SU-DHL-6 (cell line): ENCODE data around the gene CRAT.

Experiments used
- CTCF ChIP-seq: fragments of 200-600 bp; sonication (generic); IDR thresholded peaks from one replicate; pipeline ENCODE4 v1.5.1; 2017; ENCODE audit warnings: antibody characterized with exemption, mild to moderate bottlenecking, low read length, moderate library complexity; ENCODE audit not compliant: insufficient read depth, poor library complexity, severe bottlenecking
- EZH2phosphoT487 ChIP-seq: fragments of 200-600 bp; sonication (generic), shearing (Covaris generic); conservative IDR thresholded peaks from 2 replicates; pipeline ENCODE4 v1.6.1; 2018; ENCODE audit warnings: mild to moderate bottlenecking, antibody characterized with exemption, low read length, moderate library complexity, mixed read lengths

DNA sequence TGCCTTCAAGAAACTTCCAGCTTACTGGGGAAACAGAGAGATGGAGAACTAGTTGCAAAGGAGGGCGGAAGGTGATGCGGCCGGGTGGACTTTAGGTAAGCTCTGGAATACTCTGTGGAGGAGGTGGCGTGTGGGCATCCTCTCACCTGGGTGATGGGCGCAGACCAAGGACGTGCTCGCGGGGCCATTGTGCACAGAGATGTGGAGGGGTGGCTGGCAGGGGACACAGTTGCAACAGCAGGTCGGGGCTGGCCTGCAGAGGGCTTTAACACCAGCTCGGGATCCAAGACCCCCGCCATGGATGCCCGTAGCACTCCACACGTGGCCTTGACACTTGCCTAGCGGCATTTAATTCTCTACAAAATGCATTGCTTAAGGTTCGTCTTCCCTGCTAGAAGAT lies 40.9 kb upstream of the CRAT start:
- no peak for TF ChIP-seq CTCF
- TF ChIP-seq EZH2phosphoT487, result no peak
